Stimulated activated CD4-positive, alpha-beta T cell treated with anti-CD3 and anti-CD28 coated beads, Interleukin-4, amount 100 ng/mL, for 24 hours (primary cell): Measurements from ENCODE around the gene PDE8A.
A peak's percentile ranks its signal among the peaks of the same experiment; 100 is the strongest.

Experiments used
- DNase-seq: peaks from one replicate; pipeline ENCODE4 v3.0.0-alpha.2; 2020

The PDE8A gene

GRCh38 chr15:85041230-85041629 lies 59.6 kb downstream of the PDE8A start:
- DNase-seq = no peak

- DNase-seq = peak; percentile 52
These were observed 62.7 kb downstream of the PDE8A start for GRCh38 chr15:85044251-85044853.

GRCh38 chr15:85044894-85045293 lies 63.2 kb downstream of the PDE8A start:
- no peak for DNase-seq

- no peak for DNase-seq
These were observed 64.0 kb downstream of the PDE8A start for GRCh38 chr15:85045615-85046014.

GRCh38 chr15:85047271-85047948 lies 65.8 kb downstream of the PDE8A start:
- no peak for DNase-seq

GRCh38 chr15:85048430-85048829 lies 66.8 kb downstream of the PDE8A start:
- DNase-seq = no peak

- DNase-seq = no peak
These were observed 68.1 kb downstream of the PDE8A start for GRCh38 chr15:85049805-85050204.

- DNase-seq = no peak
These were observed 78.1 kb downstream of the PDE8A start for GRCh38 chr15:85059734-85060133.

- DNase-seq = no peak
These were observed 80.9 kb downstream of the PDE8A start for GRCh38 chr15:85062560-85062959.

GRCh38 chr15:85063088-85063487 lies 81.4 kb downstream of the PDE8A start:
- DNase-seq = no peak

GRCh38 chr15:85063522-85064079 lies 81.9 kb downstream of the PDE8A start:
- DNase-seq = no peak

GRCh38 chr15:85064710-85065109 lies 83.1 kb downstream of the PDE8A start:
- DNase-seq = no peak

GRCh38 chr15:85071061-85071460 lies 89.4 kb downstream of the PDE8A start:
- DNase-seq = no peak

GRCh38 chr15:85071504-85071903 lies 89.8 kb downstream of the PDE8A start:
- no peak for DNase-seq

GRCh38 chr15:85072917-85073316 lies 91.3 kb downstream of the PDE8A start:
- no peak for DNase-seq

- DNase-seq = peak; percentile 11
These were observed 92.0 kb downstream of the PDE8A start for GRCh38 chr15:85073556-85074194.

- no peak for DNase-seq
These were observed 105.2 kb downstream of the PDE8A start for GRCh38 chr15:85086855-85087254.

GRCh38 chr15:85088300-85088699 lies 106.6 kb downstream of the PDE8A start:
- DNase-seq = no peak

- no peak for DNase-seq
These were observed 108.4 kb downstream of the PDE8A start for GRCh38 chr15:85089929-85090597.

GRCh38 chr15:85091990-85092389 lies 110.3 kb downstream of the PDE8A start:
- no peak for DNase-seq

- no peak for DNase-seq
These were observed 113.0 kb downstream of the PDE8A start for GRCh38 chr15:85094685-85095084.

- DNase-seq = no peak
These were observed 113.9 kb downstream of the PDE8A start for GRCh38 chr15:85095566-85095965.

- no peak for DNase-seq
These were observed 115.6 kb downstream of the PDE8A start for GRCh38 chr15:85097250-85097649.

- DNase-seq = no peak
These were observed 116.1 kb downstream of the PDE8A start for GRCh38 chr15:85097725-85098124.
